GM21529 (cell line): Measurements from ENCODE around the gene FAIM2.

Experiments
- ATAC-seq: cut with Tn5 transposase; IDR thresholded peaks from one replicate; pipeline ENCODE4 v1.9.1; 2021; ENCODE audit not compliant: unreplicated experiment

The FAIM2 gene

GRCh38 chr12:49899921-49900320, 3.8 kb downstream of the FAIM2 start:
- ATAC-seq = no peak

GRCh38 chr12:49899286-49899843, 4.3 kb downstream of the FAIM2 start:
- ATAC-seq = no peak

- ATAC-seq = no peak
These were observed 6.4 kb downstream of the FAIM2 start for GRCh38 chr12:49897276-49897675.

- no peak for ATAC-seq
These were observed 7.9 kb downstream of the FAIM2 start for GRCh38 chr12:49895773-49896172.

- ATAC-seq = no peak
These were observed 8.9 kb downstream of the FAIM2 start for GRCh38 chr12:49894751-49895148.

- ATAC-seq = no peak
These were observed 9.6 kb downstream of the FAIM2 start for GRCh38 chr12:49893753-49894750.

- ATAC-seq = no peak
These were observed 10.9 kb downstream of the FAIM2 start for GRCh38 chr12:49892732-49893317.

- no peak for ATAC-seq
These were observed 11.5 kb downstream of the FAIM2 start for GRCh38 chr12:49892084-49892731.

- no peak for ATAC-seq
These were observed 12.2 kb downstream of the FAIM2 start for GRCh38 chr12:49891476-49891875.

- no peak for ATAC-seq
These were observed 12.7 kb downstream of the FAIM2 start for GRCh38 chr12:49891012-49891411.

- ATAC-seq = no peak
These were observed 13.6 kb downstream of the FAIM2 start for GRCh38 chr12:49890096-49890461.

- no peak for ATAC-seq
These were observed 14.2 kb downstream of the FAIM2 start for GRCh38 chr12:49889361-49890095.

GRCh38 chr12:49888461-49889151, 15.1 kb downstream of the FAIM2 start:
- no peak for ATAC-seq

GRCh38 chr12:49887536-49888401, 15.9 kb downstream of the FAIM2 start:
- ATAC-seq = no peak

GRCh38 chr12:49887091-49887490, 16.6 kb downstream of the FAIM2 start:
- no peak for ATAC-seq

GRCh38 chr12:49885663-49886461, 17.8 kb downstream of the FAIM2 start:
- no peak for ATAC-seq

GRCh38 chr12:49885118-49885517, 18.6 kb downstream of the FAIM2 start:
- no peak for ATAC-seq

GRCh38 chr12:49882851-49883464, 20.7 kb downstream of the FAIM2 start:
- ATAC-seq = no peak
